Measurements from ENCODE around the gene ASCL5.

Gene ASCL5

GRCh38 chr1:201153474-201154388 lies 26.7 kb upstream of the ASCL5 start:
- peak; percentile 49 for DNase-seq

- peak; percentile 16 for DNase-seq
Measured at GRCh38 chr1:201149400-201149799, 22.4 kb upstream of the ASCL5 start.

- no peak for DNase-seq
Measured at GRCh38 chr1:201147396-201148015, 20.5 kb upstream of the ASCL5 start.

GRCh38 chr1:201146626-201147390 lies 19.8 kb upstream of the ASCL5 start:
- no peak for DNase-seq

GRCh38 chr1:201145816-201146215 lies 18.8 kb upstream of the ASCL5 start:
- no peak for DNase-seq

- no peak for DNase-seq
Measured at GRCh38 chr1:201145132-201145531, 18.1 kb upstream of the ASCL5 start.

GRCh38 chr1:201144701-201145100 lies 17.7 kb upstream of the ASCL5 start:
- no peak for DNase-seq

GRCh38 chr1:201143726-201144635 lies 17.0 kb upstream of the ASCL5 start:
- DNase-seq: no peak

GRCh38 chr1:201142849-201143725 lies 16.1 kb upstream of the ASCL5 start:
- DNase-seq: no peak

- no peak for DNase-seq
Measured at GRCh38 chr1:201142011-201142848, 15.2 kb upstream of the ASCL5 start.

- DNase-seq: no peak
Measured at GRCh38 chr1:201141418-201141817, 14.4 kb upstream of the ASCL5 start.

- no peak for DNase-seq
Measured at GRCh38 chr1:201140941-201141260, 13.9 kb upstream of the ASCL5 start.

GRCh38 chr1:201140235-201140940 lies 13.4 kb upstream of the ASCL5 start:
- no peak for DNase-seq

- no peak for DNase-seq
Measured at GRCh38 chr1:201139756-201140155, 12.8 kb upstream of the ASCL5 start.

- DNase-seq: no peak
Measured at GRCh38 chr1:201139306-201139705, 12.3 kb upstream of the ASCL5 start.

GRCh38 chr1:201138311-201138840 lies 11.4 kb upstream of the ASCL5 start:
- DNase-seq: no peak

- no peak for DNase-seq
Measured at GRCh38 chr1:201137579-201138310, 10.8 kb upstream of the ASCL5 start.

GRCh38 chr1:201137024-201137392 lies 10.0 kb upstream of the ASCL5 start:
- DNase-seq: no peak

Measured in NCI-H510A treated with DMSO at 0.1 percent for 48 hours (cell line).